Naive thymus-derived CD4-positive, alpha-beta T cell (primary cell): ENCODE results near the gene IP6K1. TPM values are rescaled to one million over a fixed set of nuclear protein-coding genes. Genes with fewer than 3 reads are reported as not detected.

Source experiments
- ATAC-seq: fragments of 150-1000 bp; cut with Tn5 transposase; 2 replicates; pipeline ENCODE4 v1.10.0; 2021; ENCODE audit warnings: mild to moderate bottlenecking, moderate library complexity
- CTCF ChIA-PET: fragments of 350-600 bp; sonication (Branson Sonifier 250); formaldehyde crosslinking; loops from one replicate; lab custom pipeline; 2021; ENCODE audit warnings: antibody characterized with exemption; lab: Charles Lee
- POLR2A ChIA-PET: fragments of 350-600 bp; sonication (Branson Sonifier 250); formaldehyde crosslinking; loops from one replicate; lab custom pipeline; 2021; ENCODE audit warnings: antibody characterized with exemption, inconsistent platforms; lab: Charles Lee
- DNase-seq, 9 donors: peaks; one replicate each; pipeline versions ENCODE4 v3.0.0 to v3.0.0-alpha.2; 2020 to 2022; ENCODE audit warnings: mixed read lengths in 1 of 9
- H3K27ac ChIP-seq: one replicate; pipeline ENCODE4 v1.7.0; 2013; ENCODE audit warnings: mild to moderate bottlenecking, low read depth, low read length, moderate library complexity
- H3K27me3 ChIP-seq, 2 donors: one replicate each; pipeline ENCODE4 v1.7.0; 2013; ENCODE audit warnings: low read length in 2 of 2, mild to moderate bottlenecking in 2 of 2, moderate library complexity in 2 of 2; ENCODE audit not compliant: control insufficient read depth in 2 of 2, insufficient read depth in 2 of 2
- H3K36me3 ChIP-seq, 3 experiments: 1 replicate in 2 of 3; 2 replicates in 1 of 3; pipeline ENCODE4 v1.7.0; 2013; ENCODE audit warnings: low read length in 3 of 3, mild to moderate bottlenecking in 3 of 3, moderate library complexity in 1 of 3; ENCODE audit not compliant: insufficient read depth in 3 of 3, control insufficient read depth in 2 of 3
- H3K4me1 ChIP-seq, 2 donors: one replicate each; pipeline ENCODE4 v1.7.0; 2013; ENCODE audit warnings: low read length in 2 of 2, mild to moderate bottlenecking in 2 of 2, moderate library complexity in 1 of 2; ENCODE audit not compliant: control insufficient read depth in 2 of 2, insufficient read depth in 2 of 2
- H3K4me3 ChIP-seq: 2 replicates; pipeline ENCODE4 v1.7.0; 2013; ENCODE audit warnings: mild to moderate bottlenecking, low read length
- H3K9me3 ChIP-seq, 3 experiments: 1 replicate in 2 of 3; 2 replicates in 1 of 3; pipeline ENCODE4 v1.7.0; 2013; ENCODE audit warnings: low read length in 3 of 3; ENCODE audit not compliant: control insufficient read depth in 2 of 3
- H3K27ac Mint-ChIP-seq, 9 donors: one replicate each; pipeline ENCODE4 v1.8.0; 2020 to 2022; ENCODE audit warnings: mixed read lengths in 9 of 9, mild to moderate bottlenecking in 8 of 9, moderate library complexity in 5 of 9, inconsistent platforms in 2 of 9
- H3K27me3 Mint-ChIP-seq, 5 donors: one replicate each; pipeline ENCODE4 v1.8.0; 2021 to 2022; ENCODE audit warnings: mixed read lengths in 5 of 5, mild to moderate bottlenecking in 1 of 5
- H3K36me3 Mint-ChIP-seq, 5 donors: one replicate each; pipeline ENCODE4 v1.8.0; 2020 to 2022; ENCODE audit warnings: mixed read lengths in 5 of 5, mild to moderate bottlenecking in 3 of 5, inconsistent platforms in 1 of 5
- H3K4me1 Mint-ChIP-seq, 7 donors: one replicate each; pipeline ENCODE4 v1.8.0; 2020 to 2022; ENCODE audit warnings: mixed read lengths in 7 of 7, mild to moderate bottlenecking in 3 of 7, inconsistent platforms in 1 of 7
- H3K4me3 Mint-ChIP-seq, 10 donors: one replicate each; pipeline ENCODE4 v1.8.0; 2020 to 2022; ENCODE audit warnings: mild to moderate bottlenecking in 10 of 10, mixed read lengths in 10 of 10, moderate library complexity in 6 of 10, inconsistent platforms in 2 of 10
- H3K9me3 Mint-ChIP-seq, 11 donors: one replicate each; pipeline ENCODE4 v1.8.0; 2020 to 2022; ENCODE audit warnings: mixed read lengths in 11 of 11, mild to moderate bottlenecking in 4 of 11, inconsistent platforms in 1 of 11, moderate library complexity in 1 of 11
- intact Hi-C, 2 donors: fragments of 100-400 bp; cut with micrococcal nuclease; formaldehyde crosslinking; loops; one replicate each; pipeline ENCODE4 v1.15.1; 2023
- polyA plus RNA-seq, 2 donors: library from polyadenylated mRNA; unstranded; fragments of 300-500 nt; fragmentation: Illumina TruSeq; gene quantifications; one replicate each; pipeline ENCODE4 v1.2.3, GENCODE V29; 2021
- total RNA-seq, 6 experiments: library from RNA in 5 of 6; stranded (reverse) in 5 of 6; gene quantifications; 1 replicate in 5 of 6; 2 replicates in 1 of 6; pipeline ENCODE4 v1.2.3 and lab custom pipeline; 2021 to 2026

IP6K1 gene
- total and polyA plus RNA-seq, 7 experiments from 2014 or later, result 18.4 to 57.0 (median 45.4) TPM

DNA sequence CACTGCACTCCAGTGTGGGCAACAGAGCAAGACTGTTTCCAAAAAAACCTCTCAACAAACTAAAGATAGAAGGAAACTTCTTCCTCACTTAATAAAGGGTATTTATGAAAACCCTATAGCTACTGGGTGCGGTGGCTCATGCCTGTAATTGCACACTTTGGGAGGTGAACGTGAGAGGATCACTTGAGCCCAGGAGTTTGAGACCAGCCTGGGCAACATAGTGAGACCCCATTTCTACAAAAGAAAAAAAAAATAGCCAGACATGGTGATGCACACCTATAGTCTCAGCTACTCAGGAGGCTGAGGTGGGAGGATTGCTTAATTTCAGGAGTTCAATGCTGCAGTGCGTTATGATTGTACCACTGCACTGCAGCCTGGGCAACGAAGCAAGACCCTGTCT is 22.4 kb downstream of the IP6K1 start:
- ChIA-PET POLR2A (no interaction called here), CTCF (interaction anchor here (0.7 to 1.0 kb wide), 2 partner anchors 91 to 722 kb away, joined by 4 read pairs; no protein-coding TSS in a partner anchor)
- DNase-seq, result no peak
- intact Hi-C loops, result no loop called here
- H3K9me3 ChIP-seq, result no peaks in the 10 kb centered on the region
- H3K4me1 Mint-ChIP-seq, result peaks cover 4 to 37% (median 20%) of the 10 kb centered on the region in 7 donors
- H3K27me3 ChIP-seq, result no peaks in the 10 kb centered on the region
- no peak overlapping the region for H3K4me3 Mint-ChIP-seq
- H3K9me3 Mint-ChIP-seq, result no peaks in the 10 kb centered on the region
- no peaks in the 10 kb centered on the region for H3K27me3 Mint-ChIP-seq
- peaks cover 0 to 13% (median 3%) of the 10 kb centered on the region in 5 donors for H3K36me3 Mint-ChIP-seq
- no peaks in the 10 kb centered on the region for H3K4me1 ChIP-seq
- no peak overlapping the region for H3K4me3 ChIP-seq
- H3K27ac ChIP-seq, result no peak overlapping the region
- H3K27ac Mint-ChIP-seq, result no peak overlapping the region
- ATAC-seq, result no peak
- H3K36me3 ChIP-seq, result no peaks in the 10 kb centered on the region

- ChIA-PET POLR2A (interaction anchor here (1.1 kb wide), 1 partner anchor 115 kb away, joined by 3 read pairs; no protein-coding TSS in a partner anchor), CTCF (no interaction called here)
- Histone ChIP-seq H3K27ac (no peak overlapping the region), H3K27me3 (no peaks in the 10 kb centered on the region), H3K9me3 (no peaks in the 10 kb centered on the region), H3K4me1 (no peaks in the 10 kb centered on the region), H3K4me3 (no peak overlapping the region), H3K36me3 (no peaks in the 10 kb centered on the region)
- DNase-seq, result no peak
- no peak for ATAC-seq
- H3K27me3 Mint-ChIP-seq, result no peaks in the 10 kb centered on the region
- no peak overlapping the region for H3K4me3 Mint-ChIP-seq
- peaks cover 8 to 45% (median 30%) of the 10 kb centered on the region in 7 donors for H3K4me1 Mint-ChIP-seq
- no peak overlapping the region for H3K27ac Mint-ChIP-seq
- H3K36me3 Mint-ChIP-seq, result peaks cover 0 to 13% (median 3%) of the 10 kb centered on the region in 5 donors
- intact Hi-C loops, result no loop called here
- no peaks in the 10 kb centered on the region for H3K9me3 Mint-ChIP-seq
These were observed 24.7 kb downstream of the IP6K1 start for GRCh38 chr3:49761661-49762060.

DNA sequence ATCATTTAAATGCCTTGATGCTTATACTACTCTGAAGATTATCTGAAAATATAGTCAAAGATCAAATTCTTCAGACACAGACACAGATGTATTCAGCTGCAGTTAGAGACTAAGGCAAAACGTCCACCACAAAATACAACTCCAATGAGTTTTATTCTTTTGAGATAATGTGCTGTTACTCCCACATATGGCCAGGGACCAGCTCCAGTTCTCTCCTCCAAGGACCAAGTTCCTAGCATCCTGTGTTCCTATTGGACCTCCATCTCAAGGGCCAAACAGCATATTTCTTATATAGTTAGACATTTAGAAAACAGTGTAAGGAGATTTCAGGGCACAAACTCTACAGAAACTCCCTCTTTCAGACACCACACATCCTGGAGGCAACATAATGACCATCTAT is 27.1 kb downstream of the IP6K1 start:
- Mint-ChIP-seq H3K9me3 (no peaks in the 10 kb centered on the region), H3K27ac (peak overlapping the region in 1 of 9 donors; percentile 19), H3K4me1 (peaks cover 10 to 57% (median 39%) of the 10 kb centered on the region in 7 donors), H3K27me3 (no peaks in the 10 kb centered on the region), H3K36me3 (peaks cover 0 to 6% (median 0%) of the 10 kb centered on the region in 5 donors), H3K4me3 (no peak overlapping the region)
- H3K4me3 ChIP-seq, result no peak overlapping the region
- ChIA-PET CTCF (no interaction called here), POLR2A (interaction anchor here (1.7 kb wide), 1 partner anchor 15 kb away, joined by 4 read pairs; no protein-coding TSS in a partner anchor)
- no peak overlapping the region for H3K27ac ChIP-seq
- DNase-seq, result no peak
- intact Hi-C loops, result no loop called here
- H3K27me3 ChIP-seq, result no peaks in the 10 kb centered on the region
- H3K4me1 ChIP-seq, result no peaks in the 10 kb centered on the region
- no peaks in the 10 kb centered on the region for H3K9me3 ChIP-seq
- no peak for ATAC-seq
- H3K36me3 ChIP-seq, result no peaks in the 10 kb centered on the region

DNA sequence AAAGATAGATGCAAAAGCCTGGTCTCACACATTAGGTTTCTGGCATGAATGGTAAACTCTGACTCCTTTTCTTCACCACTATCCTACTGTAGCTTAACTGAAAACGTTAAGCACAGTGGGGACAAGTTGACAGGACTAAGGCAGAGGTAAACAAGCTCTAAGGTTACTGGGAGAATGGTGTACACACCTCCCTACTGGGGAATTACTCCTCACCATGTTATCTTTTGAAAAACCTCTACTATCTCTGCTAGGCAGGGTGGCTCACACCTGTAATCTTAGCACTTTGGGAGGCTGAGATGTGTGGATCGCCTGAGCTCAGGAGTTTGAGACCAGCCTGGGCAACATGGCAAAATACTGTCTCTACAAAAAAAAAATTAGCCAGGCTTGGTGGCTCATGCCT is 29.1 kb downstream of the IP6K1 start:
- Histone ChIP-seq H3K27ac (no peak overlapping the region), H3K4me3 (no peak overlapping the region), H3K27me3 (no peaks in the 10 kb centered on the region), H3K4me1 (no peaks in the 10 kb centered on the region), H3K36me3 (no peaks in the 10 kb centered on the region), H3K9me3 (no peaks in the 10 kb centered on the region)
- peaks cover 12 to 68% (median 52%) of the 10 kb centered on the region in 7 donors for H3K4me1 Mint-ChIP-seq
- POLR2A ChIA-PET, result no interaction called here
- ATAC-seq (no peak), DNase-seq (no peak)
- no peaks in the 10 kb centered on the region for H3K27me3 Mint-ChIP-seq
- CTCF ChIA-PET, result interaction anchor here (0.6 kb wide), 1 partner anchor 25 kb away, joined by 5 read pairs; no protein-coding TSS in a partner anchor
- peaks cover 0 to 6% (median 2%) of the 10 kb centered on the region in 5 donors for H3K36me3 Mint-ChIP-seq
- H3K9me3 Mint-ChIP-seq, result no peaks in the 10 kb centered on the region
- intact Hi-C loops, result no loop called here
- no peak overlapping the region for H3K4me3 Mint-ChIP-seq
- peak overlapping the region in 1 of 9 donors; percentile 16 for H3K27ac Mint-ChIP-seq

- H3K36me3 ChIP-seq, result no peaks in the 10 kb centered on the region
- Mint-ChIP-seq H3K27me3 (no peaks in the 10 kb centered on the region), H3K4me1 (peaks cover 12 to 68% (median 52%) of the 10 kb centered on the region in 7 donors), H3K27ac (peak overlapping the region in 2 of 9 donors; percentile 64 to 66), H3K9me3 (no peaks in the 10 kb centered on the region), H3K4me3 (peak overlapping the region in 2 of 10 donors; percentile 2 to 8), H3K36me3 (peaks cover 0 to 6% (median 2%) of the 10 kb centered on the region in 5 donors)
- DNase-seq (no peak), ATAC-seq (no peak)
- H3K27me3 ChIP-seq, result no peaks in the 10 kb centered on the region
- POLR2A ChIA-PET, result interaction anchor here (1.3 kb wide), 1 partner anchor 17 kb away, joined by 4 read pairs; no protein-coding TSS in a partner anchor
- H3K4me1 ChIP-seq, result no peaks in the 10 kb centered on the region
- CTCF ChIA-PET, result no interaction called here
- intact Hi-C loops, result no loop called here
- H3K9me3 ChIP-seq, result no peaks in the 10 kb centered on the region
- H3K4me3 ChIP-seq, result no peak overlapping the region
- no peak overlapping the region for H3K27ac ChIP-seq
These were observed 30.3 kb downstream of the IP6K1 start for GRCh38 chr3:49756036-49756435.

DNA sequence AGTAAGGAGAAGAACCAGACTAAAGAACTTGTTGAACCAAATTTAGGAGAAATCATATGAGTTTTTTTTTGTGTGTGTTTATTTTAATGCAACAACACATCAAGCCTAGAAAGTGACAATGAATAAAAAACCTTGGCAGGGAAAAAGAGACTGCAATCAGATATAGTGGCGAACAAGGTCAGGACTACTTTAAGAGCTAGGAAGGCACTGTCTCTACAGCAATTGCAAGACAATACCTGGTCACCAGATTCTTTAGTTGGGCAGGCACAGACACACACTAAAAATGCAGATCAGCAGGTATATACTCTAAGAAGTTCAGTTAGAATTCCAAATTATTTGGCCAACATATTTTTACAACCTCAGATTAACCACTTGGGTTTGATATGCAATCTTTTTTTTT is 31.8 kb downstream of the IP6K1 start:
- Histone ChIP-seq H3K27me3 (no peaks in the 10 kb centered on the region), H3K4me1 (no peaks in the 10 kb centered on the region), H3K36me3 (no peaks in the 10 kb centered on the region), H3K9me3 (no peaks in the 10 kb centered on the region), H3K4me3 (no peak overlapping the region), H3K27ac (no peak overlapping the region)
- CTCF ChIA-PET, result no interaction called here
- H3K4me3 Mint-ChIP-seq, result no peak overlapping the region
- no peak for DNase-seq
- peaks cover 12 to 61% (median 53%) of the 10 kb centered on the region in 7 donors for H3K4me1 Mint-ChIP-seq
- peaks cover 0 to 8% (median 4%) of the 10 kb centered on the region in 5 donors for H3K36me3 Mint-ChIP-seq
- no peaks in the 10 kb centered on the region for H3K9me3 Mint-ChIP-seq
- no peak for ATAC-seq
- intact Hi-C loops, result no loop called here
- peak overlapping the region in 3 of 9 donors; percentile 6 to 75 (median 10) for H3K27ac Mint-ChIP-seq
- no peaks in the 10 kb centered on the region for H3K27me3 Mint-ChIP-seq
- POLR2A ChIA-PET, result no interaction called here

- CTCF ChIA-PET, result no interaction called here
These were observed 34.8 kb downstream of the IP6K1 start for GRCh38 chr3:49751501-49751900.

More at GRCh38 chr3:49751501-49751900, 34.8 kb downstream of the IP6K1 start:
- Mint-ChIP-seq H3K27ac (no peak overlapping the region), H3K9me3 (no peaks in the 10 kb centered on the region), H3K36me3 (peaks cover 0 to 22% (median 5%) of the 10 kb centered on the region in 5 donors), H3K27me3 (no peaks in the 10 kb centered on the region), H3K4me3 (no peak overlapping the region), H3K4me1 (peaks cover 8 to 48% (median 36%) of the 10 kb centered on the region in 7 donors)
- intact Hi-C loops, result no loop called here
- Histone ChIP-seq H3K27me3 (no peaks in the 10 kb centered on the region), H3K4me3 (no peak overlapping the region), H3K4me1 (no peaks in the 10 kb centered on the region), H3K9me3 (no peaks in the 10 kb centered on the region), H3K36me3 (peaks cover 0 to 15% (median 2%) of the 10 kb centered on the region in 3 experiments), H3K27ac (no peak overlapping the region)
- ATAC-seq, result no peak
- DNase-seq, result no peak
- POLR2A ChIA-PET, result no interaction called here
